WI38 (cell line): Measurements from ENCODE around the gene MTMR3.

Experiments
- H3K4me3 ChIP-seq: 2 replicates; pipeline ENCODE4 v1.5.1; 2011; ENCODE audit warnings: low read depth, mild to moderate bottlenecking, control low read depth, low read length
- CTCF ChIP-seq: IDR thresholded peaks from 2 replicates; pipeline ENCODE4 v1.5.1; 2012; ENCODE audit warnings: low read depth, mild to moderate bottlenecking, control low read depth, low read length

The MTMR3 gene

GRCh38 chr22:30027169-30027568 lies 144.2 kb downstream of the MTMR3 start:
- H3K4me3 ChIP-seq: no peak overlapping the region
- no peak for TF ChIP-seq CTCF

GRCh38 chr22:30027791-30028190 lies 144.8 kb downstream of the MTMR3 start:
- no peak overlapping the region for H3K4me3 ChIP-seq
- no peak for TF ChIP-seq CTCF

DNA sequence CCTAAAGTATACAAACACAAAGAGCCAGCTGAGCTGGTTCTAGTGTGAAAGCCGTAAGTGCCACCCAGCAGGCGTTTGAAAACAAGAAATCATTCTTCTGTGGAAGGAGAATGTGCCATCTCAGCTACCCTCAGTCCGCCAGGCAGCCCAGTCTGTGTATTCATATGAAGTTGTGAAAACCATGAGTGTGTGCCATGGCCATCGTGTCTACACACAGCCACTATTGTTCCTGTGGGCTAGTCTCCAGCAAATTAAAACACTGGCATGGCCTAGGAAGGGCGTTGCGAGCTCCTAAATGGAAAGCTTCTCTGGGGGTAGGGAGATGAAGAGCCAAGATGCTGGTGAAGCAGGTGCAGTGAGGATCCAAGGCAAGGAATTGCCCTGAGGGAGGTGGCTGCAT lies 145.8 kb downstream of the MTMR3 start:
- H3K4me3 ChIP-seq: no peak overlapping the region

DNA sequence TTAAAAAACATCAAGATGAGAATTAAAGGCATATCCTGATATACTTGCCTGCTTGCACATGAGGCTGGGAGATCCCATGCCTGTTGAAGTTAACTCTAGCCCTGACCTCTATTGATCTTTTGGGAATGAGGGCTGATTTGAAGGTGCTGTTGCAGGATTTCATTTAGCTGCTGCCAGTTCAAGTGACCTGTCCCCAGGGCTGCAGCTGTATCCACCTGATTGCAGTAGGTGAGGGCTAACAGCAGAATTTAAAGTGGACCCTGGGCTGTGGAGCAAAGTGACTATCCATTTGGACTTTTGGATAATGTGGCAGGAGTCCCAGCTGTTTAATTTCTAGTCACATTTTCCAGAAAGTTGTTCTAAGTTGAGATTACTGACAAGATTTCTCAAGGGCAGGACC lies 146.5 kb downstream of the MTMR3 start:
- H3K4me3 ChIP-seq: no peak overlapping the region
- TF ChIP-seq CTCF: no peak

More for the DNA sequence above, 145.8 kb downstream of the MTMR3 start:
- TF ChIP-seq CTCF: no peak

DNA sequence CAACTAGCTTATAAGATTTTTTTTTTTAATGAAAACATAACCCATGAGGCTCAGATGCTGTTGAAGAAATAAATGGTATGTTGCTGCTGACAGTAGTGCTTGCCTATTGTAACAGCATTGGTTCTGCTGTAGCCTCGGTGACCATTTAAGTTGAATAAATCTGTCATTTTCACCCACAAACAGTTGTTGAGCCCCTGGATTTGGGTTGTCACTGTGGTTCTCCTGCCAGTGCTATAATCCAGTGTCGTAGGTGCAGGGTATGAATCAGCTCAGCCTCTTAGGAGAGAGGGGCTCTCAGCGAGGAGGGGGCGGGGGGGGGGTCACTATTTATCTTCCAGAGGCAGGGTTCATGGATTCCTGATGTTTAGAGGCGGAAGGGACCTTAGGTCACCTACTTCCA lies 147.4 kb downstream of the MTMR3 start:
- no peak overlapping the region for H3K4me3 ChIP-seq
- TF ChIP-seq CTCF: no peak

GRCh38 chr22:30031328-30031727 lies 148.4 kb downstream of the MTMR3 start:
- TF ChIP-seq CTCF: no peak

GRCh38 chr22:30031764-30032455 lies 148.9 kb downstream of the MTMR3 start:
- TF ChIP-seq CTCF: no peak
- H3K4me3 ChIP-seq: no peak overlapping the region

More at GRCh38 chr22:30031328-30031727, 148.4 kb downstream of the MTMR3 start:
- H3K4me3 ChIP-seq: no peak overlapping the region
